Caco-2 (cell line): ENCODE results near the gene CDKN2AIP. TPM values are rescaled to one million over a fixed set of nuclear protein-coding genes. Genes with fewer than 3 reads are reported as not detected.

ENCODE experiments used
- BruUV-seq: library from RNA; stranded (reverse); fragments of 400-500 nt; replicated peaks from 2 replicates; lab custom pipeline; 2021; lab: Mats Ljungman, UMichigan
- CTCF ChIA-PET: fragments of 300-600 bp; sonication (Branson Sonifier 250); formaldehyde crosslinking; loops from one replicate; lab custom pipeline; 2022; ENCODE audit warnings: antibody characterized with exemption; lab: Charles Lee
- POLR2A ChIA-PET: fragments of 300-600 bp; sonication (Branson Sonifier 250); formaldehyde crosslinking; loops from one replicate; lab custom pipeline; 2022; ENCODE audit warnings: antibody characterized with exemption; lab: Charles Lee
- DNase-seq, 2 experiments: peaks; one replicate each; pipeline versions ENCODE4 v3.0.0 to v3.0.0-alpha.2; 2020 to 2022
- H3K27me3 ChIP-seq: replicated peaks from 2 replicates; pipeline ENCODE4 v1.6.0; 2011; ENCODE audit warnings: low read length; ENCODE audit not compliant: control insufficient read depth, insufficient read depth
- H3K36me3 ChIP-seq: 2 replicates; pipeline ENCODE4 v1.5.1; 2011; ENCODE audit warnings: low read length; ENCODE audit not compliant: control insufficient read depth, insufficient read depth
- H3K4me1 ChIP-seq: fragments of 250-450 bp; sonication (Bioruptor Pico); 2 replicates; pipeline ENCODE4 v1.5.1; 2020; ENCODE audit warnings: mild to moderate bottlenecking
- H3K4me3 ChIP-seq: 2 replicates; pipeline ENCODE4 v1.5.1; 2011; ENCODE audit warnings: low read depth, mild to moderate bottlenecking, control low read depth, low read length
- H3K9me3 ChIP-seq: fragments of 250-450 bp; sonication (Bioruptor Pico); 2 replicates; pipeline ENCODE4 v1.5.1; 2020; ENCODE audit warnings: mild to moderate bottlenecking, moderate library complexity
- H3K27ac Mint-ChIP-seq: one replicate; pipeline ENCODE4 v1.8.0; 2022; ENCODE audit warnings: mixed read lengths; ENCODE audit not compliant: unreplicated experiment
- H3K27me3 Mint-ChIP-seq: one replicate; pipeline ENCODE4 v1.8.0; 2022; ENCODE audit warnings: mixed read lengths; ENCODE audit not compliant: insufficient read depth, unreplicated experiment
- H3K36me3 Mint-ChIP-seq: one replicate; pipeline ENCODE4 v1.8.0; 2022; ENCODE audit warnings: mild to moderate bottlenecking, mixed read lengths; ENCODE audit not compliant: insufficient read depth, unreplicated experiment
- H3K4me1 Mint-ChIP-seq: one replicate; pipeline ENCODE4 v1.8.0; 2022; ENCODE audit warnings: low read depth, mixed read lengths; ENCODE audit not compliant: unreplicated experiment
- H3K4me3 Mint-ChIP-seq: one replicate; pipeline ENCODE4 v1.8.0; 2022; ENCODE audit warnings: mild to moderate bottlenecking, moderate library complexity, mixed read lengths; ENCODE audit not compliant: unreplicated experiment
- H3K9me3 Mint-ChIP-seq: one replicate; pipeline ENCODE4 v1.8.0; 2022; ENCODE audit warnings: mixed read lengths; ENCODE audit not compliant: unreplicated experiment
- CTCF ChIP-seq, 2 experiments: fragments of 200-600 bp in 1 of 2; IDR thresholded peaks; 1 replicate in 1 of 2; 2 replicates in 1 of 2; pipeline versions ENCODE4 v1.5.1 to v1.8.0; 2011 to 2022; ENCODE audit warnings: antibody characterized with exemption in 1 of 2, control low read depth in 1 of 2, inconsistent platforms in 1 of 2, low read depth in 1 of 2, low read length in 1 of 2, mild to moderate bottlenecking in 1 of 2, moderate library complexity in 1 of 2; ENCODE audit not compliant: insufficient read depth in 1 of 2, severe bottlenecking in 1 of 2, unreplicated experiment in 1 of 2
- intact Hi-C: fragments of 100-400 bp; cut with micrococcal nuclease; formaldehyde crosslinking; loops from one replicate; pipeline ENCODE4 v1.10.0; 2022; ENCODE audit not compliant: unreplicated experiment
- total RNA-seq: library from RNA; stranded (reverse); gene quantifications from 2 replicates; pipeline ENCODE4 v1.2.3, GENCODE V29; 2022

The CDKN2AIP gene
- total RNA-seq, 1 experiment from 2014 or later = 17.5 TPM

- H3K4me3 Mint-ChIP-seq = no peak overlapping the region
- POLR2A ChIA-PET = no interaction called here
- no peaks in the 10 kb centered on the region for H3K36me3 Mint-ChIP-seq
- Histone ChIP-seq H3K4me1 (peaks cover 10% of the 10 kb centered on the region), H3K27me3 (no peaks in the 10 kb centered on the region), H3K4me3 (no peak overlapping the region), H3K9me3 (no peaks in the 10 kb centered on the region), H3K36me3 (no peaks in the 10 kb centered on the region)
- DNase-seq = no peak
- no peaks in the 10 kb centered on the region for H3K27me3 Mint-ChIP-seq
- no peaks in the 10 kb centered on the region for H3K4me1 Mint-ChIP-seq
- BruUV-seq = no TSS peak
- intact Hi-C loops = no loop called here
- H3K27ac Mint-ChIP-seq = no peak overlapping the region
- CTCF ChIA-PET = no interaction called here
- H3K9me3 Mint-ChIP-seq = no peaks in the 10 kb centered on the region
- TF ChIP-seq CTCF (IDR thresholded peaks at IDR 0.05; ENCODE audit: insufficient read depth in 1 of 2, low read depth in 1 of 2, low read length in 1 of 2, severe bottlenecking in 1 of 2, unreplicated experiment in 1 of 2) = no peak
These were observed 22.8 kb downstream of the CDKN2AIP start for GRCh38 chr4:183467246-183467645.

GRCh38 chr4:183468210-183469095, 24.0 kb downstream of the CDKN2AIP start:
- H3K9me3 ChIP-seq = no peaks in the 10 kb centered on the region
- no peaks in the 10 kb centered on the region for H3K9me3 Mint-ChIP-seq
- H3K4me3 Mint-ChIP-seq = no peak overlapping the region
- POLR2A ChIA-PET = no interaction called here
- H3K36me3 Mint-ChIP-seq = no peaks in the 10 kb centered on the region
- no peaks in the 10 kb centered on the region for H3K36me3 ChIP-seq
- no peak for TF ChIP-seq CTCF (IDR thresholded peaks at IDR 0.05; ENCODE audit: insufficient read depth in 1 of 2, low read depth in 1 of 2, low read length in 1 of 2, severe bottlenecking in 1 of 2, unreplicated experiment in 1 of 2)
- H3K4me3 ChIP-seq = no peak overlapping the region
- intact Hi-C loops = no loop called here
- H3K27me3 ChIP-seq = no peaks in the 10 kb centered on the region
- no peak for DNase-seq
- peaks cover 7% of the 10 kb centered on the region for H3K4me1 Mint-ChIP-seq
- no peak overlapping the region for H3K27ac Mint-ChIP-seq
- H3K27me3 Mint-ChIP-seq = no peaks in the 10 kb centered on the region
- no TSS peak for BruUV-seq
- CTCF ChIA-PET = no interaction called here
- H3K4me1 ChIP-seq = peaks cover 14% of the 10 kb centered on the region

- no TSS peak for BruUV-seq
- Histone ChIP-seq H3K36me3 (no peaks in the 10 kb centered on the region), H3K4me3 (no peak overlapping the region), H3K9me3 (no peaks in the 10 kb centered on the region), H3K27me3 (no peaks in the 10 kb centered on the region), H3K4me1 (peaks cover 14% of the 10 kb centered on the region)
- no peaks in the 10 kb centered on the region for H3K36me3 Mint-ChIP-seq
- no peak overlapping the region for H3K27ac Mint-ChIP-seq
- TF ChIP-seq CTCF (IDR thresholded peaks at IDR 0.05; ENCODE audit: insufficient read depth in 1 of 2, low read depth in 1 of 2, low read length in 1 of 2, severe bottlenecking in 1 of 2, unreplicated experiment in 1 of 2) = no peak
- peaks cover 7% of the 10 kb centered on the region for H3K4me1 Mint-ChIP-seq
- H3K9me3 Mint-ChIP-seq = no peaks in the 10 kb centered on the region
- H3K27me3 Mint-ChIP-seq = no peaks in the 10 kb centered on the region
- no peak overlapping the region for H3K4me3 Mint-ChIP-seq
- ChIA-PET CTCF (no interaction called here), POLR2A (no interaction called here)
- DNase-seq = no peak
- intact Hi-C loops = no loop called here
These were observed 24.8 kb downstream of the CDKN2AIP start for GRCh38 chr4:183469285-183469684.
